Measurements from ENCODE around the gene DOP1A.

The DOP1A gene

DNA sequence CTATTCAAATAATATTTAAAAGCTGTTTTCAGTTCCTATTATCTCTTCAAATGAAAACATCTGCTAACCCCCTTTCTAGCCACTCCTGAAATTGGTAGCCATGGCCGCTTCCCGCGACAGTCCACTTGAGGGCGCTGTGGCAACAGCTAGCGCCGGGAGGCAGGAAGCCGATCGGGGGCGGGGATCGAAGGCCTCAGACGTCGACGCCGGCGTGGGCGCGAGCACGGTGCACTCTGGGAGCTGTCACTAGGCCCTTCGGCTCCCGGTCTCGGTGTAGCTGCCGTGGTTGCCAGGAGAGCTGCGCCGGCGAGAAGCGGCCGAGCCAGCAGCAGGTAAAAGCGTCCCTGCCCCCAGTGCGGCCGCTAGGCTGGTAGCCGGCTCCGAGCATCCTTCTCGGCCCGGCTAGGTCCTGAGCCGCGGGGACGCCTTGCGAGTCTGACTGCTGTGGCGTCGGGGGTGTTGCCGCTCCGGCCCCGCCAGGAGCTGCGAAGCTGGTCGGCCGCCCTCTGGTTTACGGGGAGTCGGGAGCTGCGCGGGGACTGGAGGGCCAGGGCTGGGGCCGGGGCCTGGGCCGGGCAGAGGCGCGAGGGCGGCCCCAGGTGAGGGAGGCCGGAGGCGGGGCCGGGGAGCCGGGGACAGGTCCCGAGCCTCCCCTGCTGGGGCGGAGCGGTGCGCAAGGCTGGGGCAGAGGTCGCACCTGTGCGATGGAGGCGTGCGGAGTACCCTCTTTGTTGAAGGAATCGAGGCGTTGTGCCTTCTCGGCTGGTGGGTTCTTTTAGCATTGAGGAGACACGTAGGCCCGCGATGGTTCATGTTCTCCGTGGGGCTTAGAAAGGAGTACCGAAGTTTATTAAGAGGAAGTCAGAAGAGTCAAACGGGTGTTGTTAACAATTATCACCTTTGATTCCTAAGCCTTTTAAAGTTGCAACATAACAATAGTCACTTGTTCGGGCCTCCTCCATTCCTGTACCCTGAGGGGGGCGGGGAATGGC is at the start of gene DOP1A:
DOP1A (plus strand) TSS at position 224 of the 992 bp plus-strand sequence. CDS start 29,307 bp downstream, outside the sequence.
- FAIRE-seq (peak; percentile 93), DNase-seq (ENCODE audit: extremely low spot score, insufficient read length, low read depth) (peak; percentile 80)

DNA sequence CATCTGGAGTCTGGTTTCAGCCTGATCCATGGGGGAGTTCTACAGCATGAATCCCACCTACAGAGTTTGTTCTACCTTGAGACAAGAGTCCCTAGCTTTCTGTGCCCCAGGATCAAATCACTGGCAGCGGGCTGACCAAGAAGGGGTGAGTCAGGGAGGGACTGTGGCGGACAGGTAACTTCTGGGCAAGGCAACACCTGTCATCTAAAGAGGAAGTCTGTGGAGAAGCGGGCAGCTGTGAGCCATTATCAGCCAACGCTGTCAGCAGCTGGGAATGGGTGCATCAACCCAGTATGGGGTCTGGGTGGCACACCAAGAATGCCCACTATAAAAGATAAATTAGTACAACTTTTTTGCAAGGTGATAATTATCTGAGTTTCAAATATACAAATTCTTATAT is 47.7 kb upstream of the DOP1A start:
- DNase-seq (ENCODE audit: extremely low spot score, insufficient read length, low read depth) (no peak), FAIRE-seq (no peak)

DNA sequence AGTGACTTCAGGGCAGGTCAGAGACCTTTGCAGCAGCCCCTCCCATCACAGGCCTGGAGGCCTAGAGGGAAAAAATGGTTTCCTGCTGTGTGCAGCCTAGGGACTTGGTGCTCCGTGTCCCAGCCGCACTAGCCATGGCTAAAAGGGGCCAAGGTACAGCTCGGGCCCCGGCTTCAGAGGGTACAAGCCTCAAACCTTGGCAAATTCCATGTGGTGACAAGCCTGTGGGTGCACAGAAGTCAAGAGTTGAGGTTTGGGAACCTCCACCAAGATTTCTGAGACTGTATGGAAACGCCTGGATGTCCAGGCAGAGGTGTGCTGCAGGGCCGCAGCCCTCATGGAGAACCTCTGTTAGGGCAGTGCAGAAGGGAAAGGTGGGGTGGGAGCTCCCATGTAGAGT is 35.8 kb upstream of the DOP1A start:
- DNase-seq (ENCODE audit: extremely low spot score, insufficient read length, low read depth) = no peak
- no peak for FAIRE-seq

DNA sequence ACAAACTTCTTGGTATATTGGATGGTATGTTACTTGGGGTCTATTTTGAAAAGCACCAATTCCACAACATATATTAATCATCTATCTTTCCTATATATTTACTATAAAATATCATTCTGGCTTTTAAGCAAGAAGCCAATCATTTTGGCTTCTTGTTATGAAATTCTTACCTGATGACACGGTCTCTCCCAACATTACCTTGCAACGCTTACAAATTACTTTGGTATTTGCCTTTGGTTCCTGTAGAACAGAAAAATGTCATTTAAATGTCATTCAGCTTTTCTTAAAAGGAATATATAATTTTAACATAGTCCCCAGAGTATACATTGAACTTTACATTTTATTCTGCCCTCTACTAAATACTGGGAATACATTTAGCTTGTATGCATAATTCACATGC is 29.2 kb upstream of the DOP1A start:
- no peak for FAIRE-seq
- no peak for DNase-seq (ENCODE audit: extremely low spot score, insufficient read length, low read depth)

DNA sequence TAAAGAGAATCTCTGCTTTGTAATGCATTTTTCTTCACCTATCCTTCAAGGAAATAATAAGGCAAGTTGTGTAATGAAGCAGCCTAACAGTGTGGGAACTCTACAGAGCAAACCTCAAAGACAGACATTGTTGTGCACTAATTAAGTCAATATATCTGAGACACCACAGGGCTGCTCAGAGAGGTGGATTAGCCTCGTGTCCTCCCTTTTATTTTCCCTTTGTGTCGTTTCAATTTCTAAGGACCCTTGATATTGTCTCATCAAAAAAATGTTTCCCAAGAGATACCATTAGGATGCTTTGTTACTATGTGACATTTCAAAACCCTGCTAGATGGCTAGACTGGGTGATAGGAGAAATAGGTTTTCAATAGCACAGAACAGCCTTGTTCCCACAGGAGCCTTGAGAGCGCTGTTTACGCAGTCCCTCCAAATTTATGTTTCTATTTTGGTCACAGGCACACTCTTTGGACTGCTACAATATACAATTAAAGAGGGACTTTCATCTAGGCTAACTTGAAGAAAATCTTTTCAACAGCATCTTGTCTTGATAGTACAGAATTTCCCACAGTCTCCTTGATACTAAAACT is 24.9 kb upstream of the DOP1A start:
- DNase-seq (ENCODE audit: extremely low spot score, insufficient read length, low read depth) (no peak), FAIRE-seq (no peak)

DNA sequence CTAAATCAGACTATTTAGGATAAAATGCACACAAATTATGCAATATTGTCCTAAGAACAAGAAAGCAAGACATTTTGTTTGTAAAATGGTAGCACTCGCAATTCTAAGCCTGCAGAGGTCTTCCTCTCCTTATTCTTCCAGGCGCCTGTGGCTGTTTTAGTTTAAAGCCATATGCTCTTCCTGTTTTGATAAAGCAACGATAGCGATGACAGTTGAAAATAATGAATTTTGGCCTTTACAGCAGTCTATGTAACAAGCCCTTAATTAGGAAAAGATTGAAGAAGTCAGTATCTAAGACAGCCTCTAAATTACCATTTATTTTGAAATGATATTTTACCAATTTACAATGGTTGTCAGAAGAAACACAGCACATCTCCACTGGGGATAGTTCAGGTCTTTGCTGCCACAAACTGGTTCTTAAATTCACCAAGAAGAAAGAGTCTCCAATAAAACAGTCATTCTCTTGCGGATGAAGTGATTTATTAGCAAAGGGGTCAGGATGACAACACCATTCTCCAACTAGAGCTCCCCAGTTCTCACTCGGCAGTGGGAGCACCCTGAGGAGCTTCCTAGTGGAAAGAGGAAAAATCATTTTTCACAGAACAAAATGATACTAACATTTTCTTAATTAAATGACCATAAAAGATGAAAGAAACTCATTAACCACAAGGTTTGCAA is 23.2 kb upstream of the DOP1A start:
- DNase-seq (ENCODE audit: extremely low spot score, insufficient read length, low read depth) = no peak

GRCh38 chr6:83047065-83047754 is 20.3 kb upstream of the DOP1A start:
- FAIRE-seq (no peak), DNase-seq (ENCODE audit: extremely low spot score, insufficient read length, low read depth) (no peak)

More for the DNA sequence above, 23.2 kb upstream of the DOP1A start:
- no peak for FAIRE-seq

DNA sequence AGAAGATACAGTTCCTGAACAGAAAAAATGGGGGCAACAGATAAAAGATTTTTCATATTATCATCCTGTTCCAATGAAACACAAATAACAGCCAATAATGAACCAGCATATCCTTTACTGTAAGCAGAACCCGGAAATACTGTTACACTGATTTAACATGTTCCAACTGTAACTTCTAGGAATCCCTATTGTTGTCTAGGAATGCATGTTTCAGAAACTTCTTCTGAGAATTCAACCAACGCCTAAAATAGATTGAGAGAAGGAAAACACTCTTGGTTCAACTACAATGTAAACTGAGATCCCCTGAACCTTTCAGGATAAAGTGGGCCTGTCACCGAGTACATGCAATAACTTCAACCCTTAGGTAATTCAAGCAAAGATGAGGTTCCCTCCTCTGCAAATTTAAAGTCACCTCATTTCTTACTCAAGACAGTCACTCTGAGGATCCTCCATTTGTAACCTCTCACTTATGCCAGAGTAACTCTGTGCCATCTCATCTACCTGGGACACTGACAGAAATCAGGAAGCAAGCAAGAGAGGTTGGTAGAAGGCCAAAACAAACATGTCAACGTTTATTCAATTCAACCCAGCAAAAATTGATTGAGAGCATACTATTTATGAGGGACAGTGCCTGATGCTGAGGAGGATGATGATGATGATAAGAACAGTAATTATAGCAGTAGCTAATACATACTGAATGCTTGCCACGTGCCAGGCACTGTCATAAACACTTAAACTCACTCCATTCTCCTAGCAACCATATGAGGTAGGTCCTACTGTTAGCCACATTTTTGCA is 15.9 kb upstream of the DOP1A start:
- peak; percentile 5 for FAIRE-seq
- no peak for DNase-seq (ENCODE audit: extremely low spot score, insufficient read length, low read depth)

- FAIRE-seq = no peak
Observed at GRCh38 chr6:83053678-83054077, 13.8 kb upstream of the DOP1A start.

DNA sequence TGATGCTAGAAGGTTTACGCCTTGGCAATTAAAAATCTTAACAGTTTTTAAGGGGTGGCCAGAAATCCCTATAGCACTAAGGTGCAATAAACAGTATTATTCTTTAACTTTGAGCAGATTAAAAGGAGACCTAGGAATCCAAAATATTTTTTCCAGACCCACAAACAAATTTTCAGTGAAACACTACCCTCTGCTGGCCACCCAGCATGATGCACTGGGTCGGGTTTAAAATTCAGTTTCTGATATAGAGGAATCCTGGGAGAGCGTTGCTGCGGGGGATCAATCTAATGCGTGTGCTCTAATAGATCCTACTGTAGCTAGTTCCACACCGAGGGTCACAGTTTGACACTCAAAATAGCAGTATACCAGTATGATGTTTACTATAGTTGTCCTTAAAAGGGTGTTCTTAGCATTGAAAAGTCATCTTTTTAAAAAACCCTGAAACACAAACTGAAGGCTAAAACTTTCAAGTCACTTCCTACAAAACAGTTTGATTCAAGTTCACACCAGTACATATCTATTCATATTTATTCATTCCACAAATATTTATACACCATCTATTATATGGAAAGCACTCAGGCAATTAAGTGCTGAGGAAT is 12.0 kb upstream of the DOP1A start:
- peak; percentile 72 for FAIRE-seq
- DNase-seq (ENCODE audit: extremely low spot score, insufficient read length, low read depth) = no peak

More at GRCh38 chr6:83053678-83054077, 13.8 kb upstream of the DOP1A start:
- DNase-seq (ENCODE audit: extremely low spot score, insufficient read length, low read depth) = no peak

- no peak for DNase-seq (ENCODE audit: extremely low spot score, insufficient read length, low read depth)
- FAIRE-seq = peak; percentile 81
Observed at GRCh38 chr6:83057705-83058321, 9.7 kb upstream of the DOP1A start.

- FAIRE-seq = no peak
- DNase-seq (ENCODE audit: extremely low spot score, insufficient read length, low read depth) = no peak
Observed at GRCh38 chr6:83061190-83061589, 6.3 kb upstream of the DOP1A start.

DNA sequence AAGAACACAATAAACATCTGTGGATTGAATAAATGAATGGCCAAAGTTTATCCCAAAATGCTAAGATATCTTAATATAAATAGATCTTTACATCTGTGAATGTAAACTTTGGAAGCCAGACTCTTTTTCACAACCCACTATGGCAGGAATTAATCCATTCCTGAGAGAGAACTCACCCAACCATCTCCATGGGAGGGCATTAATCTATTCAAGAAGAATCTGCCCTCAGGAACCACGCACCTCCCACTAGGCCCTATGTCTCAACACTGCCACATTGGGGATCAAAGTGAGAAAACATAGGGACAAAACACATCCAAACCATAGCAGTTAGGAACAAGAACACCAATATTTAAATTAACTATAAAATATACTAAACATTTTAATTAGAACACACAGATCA is 5.2 kb upstream of the DOP1A start:
- FAIRE-seq (no peak), DNase-seq (ENCODE audit: extremely low spot score, insufficient read length, low read depth) (no peak)

GRCh38 chr6:83065511-83066192 is 1.8 kb upstream of the DOP1A start, which contains the start of gene UBE3D:
Gene UBE3D (minus strand): TSS chr6:83065841. CDS start chr6:83065718, 123 bp downstream.
- DNase-seq (ENCODE audit: extremely low spot score, insufficient read length, low read depth) (peak; percentile 78), FAIRE-seq (peak; percentile 87)

DNA sequence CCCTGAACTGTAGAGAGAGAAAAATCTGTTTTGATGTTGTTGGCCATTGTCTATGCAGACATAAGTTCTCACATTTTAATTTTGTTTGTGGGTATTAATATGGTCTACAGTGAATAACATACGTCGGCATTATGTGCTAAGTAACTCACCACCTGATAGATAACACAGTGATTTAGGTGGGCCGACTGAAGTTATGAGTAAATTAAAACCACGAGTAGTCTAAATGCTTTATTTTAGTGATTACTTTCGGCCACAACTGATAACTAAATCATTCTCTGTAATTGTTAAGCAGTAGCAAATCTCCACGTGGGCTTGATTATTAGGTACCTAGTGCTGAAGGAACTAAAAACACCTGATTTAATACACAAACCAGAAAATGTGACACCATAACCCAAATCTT is 1.1 kb downstream of the DOP1A start:
- DNase-seq (ENCODE audit: extremely low spot score, insufficient read length, low read depth) (no peak), FAIRE-seq (no peak)

GRCh38 chr6:83069633-83070032 is 2.2 kb downstream of the DOP1A start:
- FAIRE-seq = no peak

DNA sequence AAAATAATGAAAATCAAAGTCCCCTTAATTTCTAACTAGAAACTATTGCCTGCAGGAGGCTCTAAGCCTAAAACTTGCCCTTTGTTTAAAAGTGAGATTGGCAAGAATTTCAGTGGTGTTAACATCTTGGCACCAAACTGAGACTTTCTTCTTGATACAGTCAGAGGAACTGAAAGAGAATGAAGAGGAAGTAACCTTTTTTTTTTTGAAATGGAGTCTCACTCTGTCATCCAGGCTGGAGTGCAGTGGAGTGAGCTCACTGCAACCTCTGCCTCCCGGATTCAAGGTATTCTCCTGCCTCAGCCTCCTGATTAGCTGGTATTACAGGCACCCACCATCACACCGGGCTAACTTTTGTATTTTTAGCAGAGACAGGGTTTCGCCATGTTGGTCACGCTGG is 3.6 kb downstream of the DOP1A start:
- no peak for DNase-seq (ENCODE audit: extremely low spot score, insufficient read length, low read depth)
- peak; percentile 87 for FAIRE-seq

More at GRCh38 chr6:83069633-83070032, 2.2 kb downstream of the DOP1A start:
- DNase-seq (ENCODE audit: extremely low spot score, insufficient read length, low read depth) = no peak

- no peak for FAIRE-seq
- DNase-seq (ENCODE audit: extremely low spot score, insufficient read length, low read depth) = no peak
Observed at GRCh38 chr6:83071707-83072106, 4.2 kb downstream of the DOP1A start.

All from GM18507 (cell line).